HK-2 (cell line): ENCODE results near the gene APLP1.
"Not testable (repeated sequence)": the region's sequence is repeated elsewhere in the genome, so short reads cannot be mapped to it uniquely, and the experiment has no call there.

Source experiments
- DNase-seq: peaks from one replicate; pipeline ENCODE4 v3.0.0-alpha.2; 2018; ENCODE audit not compliant: unreplicated experiment

Gene APLP1

DNA sequence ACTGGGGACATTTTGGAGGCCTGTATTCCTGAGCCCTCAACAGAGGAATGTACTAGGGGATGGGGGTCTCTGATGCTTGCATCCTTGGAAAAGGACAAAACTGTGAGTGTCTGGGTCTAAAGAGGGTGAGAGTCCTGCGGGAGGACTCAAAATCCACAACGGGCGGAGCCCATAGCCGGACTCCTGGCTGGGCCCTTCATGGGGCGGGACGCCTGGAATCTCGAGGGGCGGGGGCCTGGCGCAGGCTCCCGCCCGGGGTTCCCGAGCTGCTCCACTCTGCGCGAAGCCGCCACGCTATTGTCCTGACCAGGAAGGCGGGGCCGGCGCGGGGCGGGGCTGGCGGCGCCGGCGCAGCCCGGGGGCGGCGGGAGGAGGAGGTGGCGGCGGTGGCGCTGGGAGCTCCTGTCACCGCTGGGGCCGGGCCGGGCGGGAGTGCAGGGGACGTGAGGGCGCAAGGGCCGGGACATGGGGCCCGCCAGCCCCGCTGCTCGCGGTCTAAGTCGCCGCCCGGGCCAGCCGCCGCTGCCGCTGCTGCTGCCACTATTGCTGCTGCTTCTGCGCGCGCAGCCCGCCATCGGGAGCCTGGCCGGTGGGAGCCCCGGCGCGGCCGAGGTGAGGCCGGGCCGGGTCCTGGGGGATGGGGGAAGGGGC, at the start of gene APLP1:
Gene APLP1, plus strand, starts transcription at position 403 of the 651 bp plus-strand sequence. Its CDS starts 63 bp downstream, at position 466.
- DNase-seq = peak; percentile 66

DNA sequence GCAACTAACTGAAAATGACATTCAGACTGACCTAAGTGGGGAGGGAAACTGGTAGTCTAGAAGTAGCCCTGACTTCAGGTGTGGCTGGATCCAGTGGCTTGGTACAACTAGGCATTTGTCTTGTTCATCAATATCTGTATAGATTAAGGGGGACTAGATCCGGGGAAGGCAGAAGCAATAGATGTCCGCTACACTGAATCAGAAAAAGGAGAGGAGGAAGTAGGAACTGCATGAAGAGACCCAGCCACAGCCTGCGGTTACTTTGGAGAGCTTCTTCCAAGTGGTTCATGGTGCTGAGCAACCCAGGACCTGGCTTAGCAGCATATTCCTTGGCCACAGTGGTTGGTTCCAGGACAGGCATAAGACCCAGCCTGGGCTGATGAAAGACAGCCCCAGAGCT, 45.8 kb upstream of the APLP1 start:
- DNase-seq = no peak

DNA sequence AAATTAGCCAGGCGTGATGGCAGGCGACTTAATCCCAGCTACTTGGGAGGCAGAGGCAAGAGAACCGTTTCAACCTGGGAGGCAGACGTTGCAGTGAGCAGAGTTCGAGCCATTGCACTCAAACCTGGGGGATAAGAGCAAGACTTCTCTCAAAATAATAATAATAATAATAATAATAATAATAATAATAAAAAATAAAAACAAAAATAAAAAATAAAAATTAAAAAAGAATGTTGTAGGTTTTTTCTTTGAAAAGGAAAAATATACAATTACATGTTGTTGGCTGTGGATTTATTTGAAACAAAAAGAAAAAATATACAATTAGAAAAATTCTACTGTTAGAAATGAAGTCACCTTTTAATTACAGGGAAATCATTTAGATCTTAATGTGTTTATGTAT, 44.2 kb upstream of the APLP1 start:
- DNase-seq = no peak

DNA sequence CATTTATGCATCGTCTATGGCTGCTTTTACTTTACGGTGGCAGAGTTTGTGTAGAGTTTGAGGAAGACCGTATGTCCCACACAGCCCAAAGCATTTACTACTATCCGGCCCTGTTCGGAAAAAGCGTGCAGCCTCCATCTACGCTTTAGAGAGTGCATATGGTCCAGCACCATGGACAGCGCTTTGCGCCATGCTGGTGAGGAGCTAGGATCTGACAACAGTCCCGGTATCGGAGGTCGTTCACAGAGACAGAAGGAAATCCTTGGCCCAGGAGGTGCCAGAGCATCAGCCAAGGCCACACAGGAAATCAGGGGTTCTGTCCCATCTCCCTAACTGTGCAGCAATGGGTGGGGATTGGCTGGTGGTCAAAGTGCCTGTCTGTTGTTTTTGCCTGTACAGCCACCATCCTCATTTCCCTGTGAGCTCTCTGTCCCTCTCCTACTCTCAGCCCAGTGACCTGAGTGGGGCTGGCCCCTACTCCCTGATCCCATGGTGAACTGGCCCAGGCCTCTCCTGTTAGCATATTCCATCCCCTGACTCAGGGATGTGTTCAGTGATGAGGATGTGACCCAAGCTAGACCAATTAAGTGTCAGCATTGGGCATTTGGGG, 39.6 kb upstream of the APLP1 start:
- peak; percentile 52 for DNase-seq

DNA sequence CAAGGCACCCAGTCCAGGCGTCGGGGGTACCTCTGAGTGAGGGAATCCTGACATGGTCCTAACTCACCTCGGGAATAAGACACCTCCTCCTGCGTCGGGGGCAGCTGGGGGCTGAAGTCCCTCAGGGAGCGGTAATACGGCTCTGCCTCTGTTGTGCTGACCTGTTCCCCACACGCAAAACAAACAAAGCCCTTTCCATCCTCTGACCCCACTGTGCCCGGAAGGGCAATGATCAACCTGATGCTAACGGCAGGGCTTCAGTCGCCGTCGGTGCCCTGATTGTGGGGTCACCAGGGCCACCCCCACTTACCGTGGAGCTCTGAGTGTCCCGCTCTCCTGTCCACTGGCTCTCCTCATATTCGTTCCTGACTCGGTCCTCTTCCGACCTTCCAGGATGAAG, 37.4 kb upstream of the APLP1 start:
- no peak for DNase-seq

DNA sequence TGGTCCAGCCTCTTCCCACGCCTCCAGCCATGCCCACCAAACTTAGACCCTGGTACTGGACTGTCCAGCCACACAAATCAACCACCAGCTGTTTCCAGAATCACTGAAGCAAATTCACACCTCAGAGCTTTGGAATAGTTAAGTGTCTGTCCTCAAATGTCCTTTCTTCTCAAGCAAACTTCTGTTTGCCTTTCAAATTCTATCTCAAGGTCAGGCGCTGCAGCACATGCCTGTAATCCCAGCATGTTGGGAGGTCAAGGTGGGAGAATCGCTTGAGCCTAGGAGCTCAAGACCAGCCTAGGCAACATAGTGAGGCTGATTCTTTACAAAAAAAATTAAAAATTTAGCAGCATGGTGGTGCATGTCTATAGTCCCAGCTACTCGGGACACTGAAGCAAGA, 36.3 kb upstream of the APLP1 start:
- DNase-seq = no peak

DNA sequence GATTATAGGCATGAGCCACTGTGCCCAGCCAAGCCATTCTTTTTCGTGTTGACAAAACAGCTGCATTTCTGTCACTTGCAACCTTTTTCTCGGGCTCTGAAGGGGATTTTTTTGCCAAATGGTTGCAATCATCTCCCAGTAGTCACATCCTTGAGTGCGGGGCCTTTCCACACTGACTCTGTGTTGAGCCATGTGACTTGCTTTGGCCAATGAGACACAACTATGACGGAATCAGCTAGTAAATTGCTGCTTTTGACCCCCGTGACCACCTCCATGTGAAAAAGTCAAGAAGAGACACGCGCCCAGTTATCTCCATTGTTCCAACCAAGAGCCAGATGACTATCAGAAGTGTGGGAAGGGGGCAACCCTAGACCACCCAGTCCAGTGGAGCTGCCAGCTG, 34.4 kb upstream of the APLP1 start:
- no peak for DNase-seq

DNA sequence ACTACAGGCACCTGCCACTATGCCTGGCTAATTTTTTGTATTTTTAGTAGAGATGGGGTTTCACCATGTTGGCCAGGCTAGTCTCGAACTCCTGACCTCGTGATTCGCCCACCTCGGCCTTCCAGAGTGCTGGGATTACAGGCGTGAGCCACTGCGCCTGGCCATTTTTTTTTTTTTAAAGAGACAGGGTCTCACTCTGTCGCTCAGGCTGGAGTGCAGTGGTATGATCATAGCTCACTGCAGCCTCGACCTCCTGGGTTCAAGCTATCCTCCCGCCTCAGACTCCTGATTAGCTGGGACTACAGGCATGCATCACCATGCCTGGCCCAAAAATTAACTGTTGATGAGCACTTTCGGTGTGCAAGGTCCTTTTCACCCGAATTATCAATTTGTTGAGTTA, 32.3 kb upstream of the APLP1 start:
- DNase-seq = not testable (repeated sequence)

DNA sequence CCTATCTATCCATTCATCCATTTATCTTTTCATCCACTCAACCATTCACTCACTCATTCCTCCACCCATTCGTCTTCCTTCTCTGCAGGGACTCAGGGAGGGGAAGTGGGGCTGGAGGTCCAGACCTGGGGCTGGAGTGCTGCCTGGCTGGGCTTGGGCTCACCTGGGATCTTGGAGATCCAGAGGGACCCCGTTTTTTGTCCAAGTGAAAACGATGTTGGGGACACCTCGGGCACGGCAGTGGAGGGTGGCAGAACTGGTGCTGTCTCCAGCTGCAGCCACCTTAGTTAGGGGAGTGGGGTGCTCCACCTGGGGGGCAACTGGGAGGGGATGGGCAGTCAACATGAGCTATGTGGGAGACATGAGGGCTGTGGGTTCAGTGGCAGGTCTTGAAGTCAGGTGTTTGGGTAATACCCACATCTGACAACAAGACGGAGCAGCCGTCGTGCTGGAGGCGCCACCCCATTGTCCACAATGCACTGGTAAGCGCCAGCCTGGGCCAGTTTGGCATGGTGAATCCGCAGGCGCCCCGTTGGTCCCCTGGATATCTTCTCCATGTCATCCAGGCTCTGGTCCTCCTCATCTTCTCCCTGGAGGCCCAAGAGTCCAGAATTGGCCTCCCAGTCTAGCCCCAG, 26.3 kb upstream of the APLP1 start:
- DNase-seq = no peak

DNA sequence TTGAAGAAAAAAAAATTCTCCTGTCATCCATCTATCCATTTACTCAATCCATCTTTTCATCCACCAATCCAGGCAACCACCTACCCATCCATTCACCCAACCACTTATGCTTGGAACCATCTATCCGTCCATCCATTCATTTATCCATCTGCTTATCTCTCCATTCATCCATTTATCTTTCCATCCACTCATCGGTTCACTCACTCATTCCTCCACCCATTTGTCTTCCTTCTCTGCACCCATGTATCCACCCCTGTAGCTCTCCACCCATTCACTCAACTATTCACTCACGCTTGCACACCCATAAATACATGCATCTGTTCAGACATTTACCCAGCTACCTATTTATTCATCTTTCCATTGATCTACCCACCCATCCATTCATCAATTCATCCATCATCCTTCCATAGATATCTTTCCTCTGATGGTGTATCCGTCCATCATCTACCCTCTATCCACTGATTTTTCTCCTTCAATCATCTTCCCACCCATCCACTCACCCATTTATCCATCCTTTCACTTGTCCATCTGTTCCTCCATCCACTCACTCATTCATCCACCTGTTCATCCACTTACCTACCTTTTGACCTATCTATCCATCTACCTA, 25.6 kb upstream of the APLP1 start:
- DNase-seq = no peak

DNA sequence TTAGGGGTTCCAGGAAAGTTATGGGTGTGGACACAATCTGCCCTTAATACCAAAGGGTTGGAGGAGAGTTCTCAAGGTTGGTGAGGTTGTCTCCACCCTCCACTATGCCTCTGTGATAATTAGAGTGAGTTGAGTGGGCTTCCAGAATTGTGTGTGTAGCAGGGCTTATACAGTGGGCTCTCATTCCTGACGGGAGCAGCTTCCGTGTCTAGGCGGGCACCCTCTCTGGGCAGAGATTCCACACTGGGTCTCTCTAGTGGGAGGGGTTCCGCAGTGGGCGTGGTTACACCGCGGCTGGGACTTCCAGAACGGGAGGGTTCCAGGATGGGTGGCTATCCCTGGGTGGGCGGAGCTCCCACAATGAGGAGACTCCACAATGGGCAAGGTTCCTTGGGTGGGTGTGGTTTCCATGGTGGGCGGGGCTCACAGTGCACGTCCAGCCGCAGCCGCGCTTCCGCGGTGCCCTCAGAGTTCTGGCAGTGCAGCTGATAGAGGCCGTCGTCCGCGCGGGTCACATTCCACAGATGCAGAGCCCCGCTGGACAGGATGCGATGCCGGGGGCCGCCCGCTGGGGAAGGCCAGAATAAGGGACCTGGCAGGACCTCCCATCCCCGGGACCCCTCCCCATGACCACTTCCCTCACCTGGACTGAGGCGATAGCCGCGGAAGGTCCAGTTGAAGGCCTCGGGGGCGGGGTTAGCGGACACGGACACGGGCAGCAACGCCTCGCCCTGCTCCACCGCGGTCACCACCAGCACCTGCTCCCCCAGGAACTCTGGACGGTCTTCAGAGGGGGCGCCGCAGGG, 24.5 kb upstream of the APLP1 start:
- no peak for DNase-seq

DNA sequence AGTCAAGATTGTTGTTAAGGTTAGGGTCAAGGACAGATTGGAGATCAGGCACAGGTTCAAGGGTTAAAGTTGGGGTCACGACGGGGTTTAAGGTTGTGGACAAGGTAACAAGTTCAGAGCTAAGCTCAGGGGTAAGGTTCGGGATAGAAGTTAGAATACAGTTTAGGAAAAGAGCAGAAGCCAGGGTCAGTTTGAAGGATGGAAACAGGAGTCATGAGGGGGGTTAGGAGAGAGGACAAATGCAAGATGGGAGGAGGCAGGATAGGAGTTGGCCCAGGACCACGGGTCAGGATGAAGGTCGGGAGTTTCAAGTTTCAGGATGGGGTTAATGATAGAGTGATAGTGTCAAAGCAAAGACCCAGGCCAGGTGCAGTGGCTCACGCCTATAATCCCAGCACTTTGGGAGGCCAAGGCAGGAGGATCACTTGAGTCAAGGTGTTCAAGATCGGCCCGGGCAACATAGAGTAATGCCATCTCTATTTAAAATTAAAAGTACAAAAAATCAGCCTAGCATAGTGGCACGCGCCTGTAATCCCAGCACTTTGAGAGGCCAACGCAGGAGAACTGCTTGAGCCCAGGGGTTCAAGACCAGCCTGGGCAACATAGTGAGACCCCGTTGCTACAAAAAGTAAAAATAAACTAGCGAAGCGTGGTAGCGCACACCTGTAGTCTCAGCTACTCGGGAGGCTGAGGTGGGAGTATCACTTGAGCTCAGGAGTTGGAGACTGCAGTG, 23.7 kb upstream of the APLP1 start:
- DNase-seq = no peak

DNA sequence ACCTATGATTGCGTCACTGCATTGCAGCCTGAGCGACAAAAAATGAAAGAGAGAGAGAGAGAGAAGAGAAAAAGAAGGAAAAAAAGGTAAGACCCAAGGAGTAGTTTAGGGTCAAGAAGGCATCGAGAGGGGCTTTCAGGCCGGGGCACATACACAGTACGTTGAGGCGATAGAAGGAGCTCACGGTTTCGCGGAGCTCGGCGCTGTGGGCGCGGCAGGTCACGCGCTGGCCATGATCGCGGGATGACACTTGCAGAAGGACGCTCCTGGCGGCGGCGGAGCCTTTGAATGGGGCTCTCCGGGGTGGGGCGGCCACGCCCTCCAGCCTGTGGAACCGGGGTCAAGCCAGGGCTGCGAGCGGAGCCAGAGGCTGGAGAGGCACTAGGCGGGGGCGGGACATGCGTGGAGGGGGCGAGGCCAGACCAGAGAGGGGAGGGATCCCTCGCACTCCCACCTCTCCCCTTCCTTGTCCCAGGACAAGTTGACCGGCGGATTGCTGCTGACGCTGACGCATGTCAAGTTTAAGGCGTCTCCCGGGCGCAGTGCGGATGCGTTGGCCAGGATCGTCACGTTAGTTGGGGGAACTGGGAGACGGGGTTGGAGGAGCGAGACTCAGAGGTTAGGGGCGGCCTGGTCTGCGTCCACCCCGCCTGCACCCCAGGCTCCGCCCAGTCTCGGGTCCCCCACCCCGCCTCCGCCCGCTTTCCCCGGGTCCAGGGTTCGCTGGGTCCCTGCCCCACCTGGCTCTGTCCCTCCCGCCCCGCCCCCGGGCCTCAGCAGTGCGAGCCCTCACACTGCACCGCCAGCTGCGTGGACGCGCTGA, 22.9 kb upstream of the APLP1 start:
- DNase-seq = peak; percentile 24

DNA sequence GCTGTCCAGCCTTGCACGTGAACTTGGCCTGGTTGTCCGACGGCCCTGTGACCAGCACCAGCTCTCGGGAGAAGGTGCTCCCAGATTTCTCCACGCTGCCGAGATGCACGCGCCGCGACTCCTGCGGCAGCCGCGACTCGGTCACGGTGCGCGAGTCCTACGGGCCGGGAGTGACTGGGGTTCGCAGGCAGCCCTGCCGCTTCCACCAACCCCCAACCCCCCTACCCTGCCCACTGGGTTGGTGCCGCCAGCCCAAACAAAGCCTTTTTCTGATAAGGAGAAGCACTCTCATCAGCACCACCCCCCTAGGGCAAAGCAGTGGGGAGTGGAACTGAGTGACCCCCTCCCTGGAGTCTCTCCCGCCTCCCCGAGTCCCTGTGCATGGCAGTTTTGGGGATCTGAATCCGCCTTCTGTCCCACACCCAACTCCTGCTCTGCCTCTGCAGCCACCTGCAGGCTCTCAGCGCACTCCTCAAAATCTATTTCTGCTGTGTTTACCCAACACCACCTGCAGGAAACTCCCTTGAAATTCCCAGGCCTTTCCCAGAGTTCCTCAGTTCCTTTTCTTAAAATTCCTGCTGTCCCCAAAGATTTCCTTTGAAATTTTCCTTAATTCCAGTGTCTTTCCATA, 22.2 kb upstream of the APLP1 start:
- no peak for DNase-seq

DNA sequence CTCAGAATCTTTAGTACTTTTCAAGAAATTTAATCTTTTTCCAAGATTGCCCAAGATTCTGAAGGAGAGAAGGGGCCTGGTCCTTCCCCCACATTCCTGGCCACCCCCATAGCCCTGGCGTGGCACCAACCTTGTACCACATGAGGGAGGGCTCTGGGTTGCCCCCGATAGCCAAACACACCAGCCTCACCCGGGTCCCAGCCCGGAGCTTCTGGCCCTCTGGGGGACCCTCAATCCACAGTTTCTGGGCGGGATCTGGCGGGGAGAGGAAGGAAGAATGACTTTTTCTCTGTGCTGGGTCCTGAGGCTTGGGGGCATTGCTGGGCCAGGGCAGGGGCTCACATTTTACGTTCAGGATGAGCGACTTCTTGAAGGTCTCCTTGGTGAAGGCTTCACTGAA, 20.5 kb upstream of the APLP1 start:
- no peak for DNase-seq

DNA sequence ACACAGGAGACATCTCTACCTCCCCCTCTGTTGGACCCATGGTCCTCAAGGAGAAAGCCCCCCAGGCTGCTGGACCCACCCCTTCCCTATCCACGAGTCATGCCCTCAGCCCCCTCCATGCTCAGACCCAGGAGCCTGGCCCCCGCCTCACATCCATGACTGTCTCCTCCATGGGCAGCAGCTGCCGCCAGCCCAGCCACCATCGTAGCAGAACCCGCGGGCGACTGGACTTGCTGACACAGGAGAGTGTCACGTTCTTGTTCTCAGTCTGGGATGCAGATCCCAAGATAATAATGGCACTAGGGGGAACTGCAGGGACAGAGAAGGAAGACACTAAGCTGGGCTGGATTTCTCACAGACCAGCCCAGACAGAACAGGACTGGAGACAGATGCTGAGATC, 19.9 kb upstream of the APLP1 start:
- no peak for DNase-seq

DNA sequence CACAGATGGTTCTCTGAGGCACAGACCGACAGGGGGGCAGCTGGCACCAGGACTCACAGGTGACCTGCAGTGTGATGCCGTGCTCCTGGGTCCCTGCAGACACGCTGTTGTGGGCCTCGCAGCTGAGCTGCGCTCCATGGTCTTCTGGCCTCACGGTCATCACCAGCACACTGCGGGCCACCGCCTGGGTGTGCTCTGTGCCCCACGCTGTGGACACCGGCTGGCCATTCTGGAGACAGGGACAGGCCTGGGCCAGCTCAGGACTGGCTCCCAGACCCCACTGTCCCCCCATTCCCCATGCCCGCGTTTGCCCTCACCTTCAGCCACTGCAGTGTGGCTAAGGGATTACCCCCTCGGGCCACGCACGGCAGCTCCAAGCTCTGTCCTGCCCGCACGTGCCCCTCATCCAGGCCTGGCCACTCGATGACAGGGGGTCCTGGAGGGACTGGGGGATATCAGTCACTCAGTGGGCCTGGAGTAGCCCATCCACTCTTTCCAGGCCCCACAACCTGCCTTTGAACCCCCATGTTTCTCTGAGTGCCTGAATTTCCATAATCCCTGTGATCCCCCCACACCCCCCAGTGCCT, 19.4 kb upstream of the APLP1 start:
- no peak for DNase-seq

DNA sequence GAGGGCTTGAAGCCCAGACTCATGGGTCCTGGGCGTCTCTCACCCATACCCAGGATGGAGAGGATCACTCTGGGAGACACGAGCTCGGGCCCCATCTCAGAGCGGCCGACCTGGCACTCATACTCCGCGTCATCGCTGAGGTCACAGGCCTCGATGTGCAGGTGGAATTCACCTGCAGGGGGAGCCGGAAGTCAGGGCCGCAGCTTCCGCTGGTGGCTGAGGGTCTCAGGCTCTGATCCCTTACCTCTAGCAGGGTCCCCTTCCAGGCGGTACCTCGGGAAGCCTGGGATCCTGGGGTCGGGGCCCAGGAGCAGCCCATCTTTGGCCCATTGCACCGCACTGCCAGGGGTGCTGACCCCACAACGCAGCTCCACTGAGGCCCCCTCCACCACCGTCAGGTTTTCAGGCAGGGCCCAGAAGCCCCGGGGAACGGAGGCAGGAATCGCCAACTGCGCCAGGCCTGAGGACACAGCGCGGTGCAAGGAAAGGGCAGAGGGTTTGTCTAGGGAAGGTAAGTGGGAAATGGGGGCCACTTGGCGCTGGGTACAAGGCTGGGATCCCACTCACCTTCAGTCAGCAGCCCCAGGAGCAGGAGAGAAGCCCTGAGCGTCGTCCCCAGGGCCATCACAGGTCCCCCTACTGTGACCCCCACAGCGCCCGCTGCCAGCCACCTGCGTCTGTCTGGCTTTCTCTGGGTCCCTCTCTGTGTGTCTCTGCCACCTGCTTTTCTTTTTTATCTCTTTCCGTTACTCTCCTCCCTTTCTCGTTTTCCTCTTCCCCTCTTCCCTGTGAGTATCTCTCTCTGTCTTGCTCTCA, 17.0 kb upstream of the APLP1 start:
- DNase-seq = no peak
